HFF-Myc (cell line): ENCODE data around the gene P2RX7.

Source experiments
- DNase-seq: peaks from one replicate; pipeline ENCODE4 v3.0.0-alpha.2; 2011; ENCODE audit warnings: low read depth; ENCODE audit errors: extremely low read depth
- H3K4me3 ChIP-seq: replicated peaks from 2 replicates; pipeline ENCODE4 v1.5.1; 2011; ENCODE audit warnings: low read depth, mild to moderate bottlenecking, control low read depth, low read length
- CTCF ChIP-seq: IDR thresholded peaks from 2 replicates; pipeline ENCODE4 v1.5.1; 2012; ENCODE audit warnings: mild to moderate bottlenecking, low read depth, low read length, control low read depth; ENCODE audit errors: missing control alignments

P2RX7 gene

GRCh38 chr12:121115530-121115929, 17.1 kb upstream of the P2RX7 start:
- TF ChIP-seq CTCF = no peak
- no peak overlapping the region for H3K4me3 ChIP-seq
- no peak for DNase-seq

DNA sequence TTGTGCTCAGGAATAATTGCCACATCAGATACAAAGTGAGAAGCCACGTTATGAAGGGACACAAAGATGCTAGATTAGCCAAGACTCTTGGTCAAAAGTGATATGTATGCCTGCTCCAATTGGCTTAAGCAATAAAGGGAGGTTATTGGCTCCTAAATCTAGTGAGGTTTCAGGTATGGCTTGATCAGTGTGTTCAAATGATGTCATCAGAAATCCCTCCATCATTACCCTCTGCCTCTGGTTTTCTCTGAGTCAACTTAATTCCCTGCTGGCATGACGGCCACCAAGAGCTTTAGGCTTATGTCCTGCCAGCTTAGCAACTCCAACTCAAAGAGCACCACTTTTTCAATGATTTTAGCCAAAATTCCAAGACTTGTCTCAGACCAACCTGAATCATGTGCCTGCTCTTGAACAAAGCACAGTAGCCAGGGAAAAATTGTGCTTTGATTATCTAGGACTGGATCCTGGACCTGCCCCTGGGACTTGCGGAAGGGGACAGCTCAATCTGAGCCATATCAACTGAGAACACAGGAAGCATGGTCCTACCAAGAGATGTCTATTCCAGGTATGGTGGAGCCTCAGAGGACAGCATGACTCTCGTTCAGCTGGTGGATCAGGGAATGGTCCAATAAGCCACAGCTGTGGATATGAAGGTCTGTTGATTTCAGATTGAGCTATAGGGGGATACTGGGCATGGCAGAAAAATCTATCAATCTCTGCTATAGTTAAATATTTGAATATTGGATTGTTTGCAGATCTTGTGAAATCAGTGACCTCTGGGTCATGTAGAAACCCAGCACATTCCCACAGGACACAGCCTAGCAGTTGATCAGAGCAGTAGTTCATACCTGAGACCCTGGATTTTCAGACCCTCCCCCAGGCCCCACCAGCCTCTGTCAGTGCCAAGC, 16.1 kb upstream of the P2RX7 start:
- DNase-seq = no peak
- TF ChIP-seq CTCF = no peak
- no peak overlapping the region for H3K4me3 ChIP-seq

DNA sequence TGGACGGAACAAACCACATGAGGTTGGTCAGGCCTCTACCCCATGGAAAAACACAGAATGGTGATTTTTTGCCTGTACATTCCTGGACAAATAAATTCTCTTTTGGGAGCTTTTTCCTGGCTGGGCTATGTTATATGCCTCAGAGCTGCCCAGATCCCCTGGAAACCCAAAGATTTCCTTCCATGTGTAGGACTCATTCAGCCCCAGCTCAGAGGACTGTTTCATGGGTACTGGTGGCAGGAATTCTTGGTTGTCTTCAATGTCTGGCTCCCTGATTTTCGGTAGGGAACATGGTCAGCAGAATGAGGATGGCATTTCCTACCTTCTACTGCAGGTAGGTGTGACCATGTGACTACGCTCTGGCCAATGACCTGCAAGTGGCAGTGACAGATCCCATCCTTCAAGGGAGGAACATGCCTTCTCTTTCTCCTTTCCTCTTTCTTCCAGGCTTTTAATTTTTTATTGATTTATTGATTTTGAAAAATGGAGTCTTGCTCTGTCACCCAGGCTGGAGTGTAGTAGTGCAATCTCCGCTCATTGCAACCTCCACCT, 15.4 kb upstream of the P2RX7 start:
- TF ChIP-seq CTCF = no peak
- no peak for DNase-seq
- no peak overlapping the region for H3K4me3 ChIP-seq

DNA sequence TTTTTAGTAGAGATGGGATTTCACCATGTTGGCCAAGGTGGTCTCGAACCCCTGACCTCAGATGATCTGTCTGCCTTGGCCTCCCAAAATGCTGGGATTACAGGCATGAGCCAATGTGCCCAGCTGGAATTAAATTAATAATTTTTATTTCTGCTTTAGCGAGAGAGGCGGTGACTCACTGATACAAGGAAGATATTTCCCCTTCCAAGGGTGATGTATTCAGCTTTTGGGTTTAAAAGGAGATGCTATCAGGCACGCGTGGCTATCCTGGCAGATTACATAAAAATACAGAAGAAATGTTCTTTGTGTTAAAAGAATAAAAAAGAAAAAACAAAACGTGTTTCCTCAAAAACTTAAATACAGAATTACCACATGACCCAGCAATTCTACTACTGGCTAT, 12.4 kb upstream of the P2RX7 start:
- no peak for TF ChIP-seq CTCF
- H3K4me3 ChIP-seq = no peak overlapping the region
- DNase-seq = no peak

DNA sequence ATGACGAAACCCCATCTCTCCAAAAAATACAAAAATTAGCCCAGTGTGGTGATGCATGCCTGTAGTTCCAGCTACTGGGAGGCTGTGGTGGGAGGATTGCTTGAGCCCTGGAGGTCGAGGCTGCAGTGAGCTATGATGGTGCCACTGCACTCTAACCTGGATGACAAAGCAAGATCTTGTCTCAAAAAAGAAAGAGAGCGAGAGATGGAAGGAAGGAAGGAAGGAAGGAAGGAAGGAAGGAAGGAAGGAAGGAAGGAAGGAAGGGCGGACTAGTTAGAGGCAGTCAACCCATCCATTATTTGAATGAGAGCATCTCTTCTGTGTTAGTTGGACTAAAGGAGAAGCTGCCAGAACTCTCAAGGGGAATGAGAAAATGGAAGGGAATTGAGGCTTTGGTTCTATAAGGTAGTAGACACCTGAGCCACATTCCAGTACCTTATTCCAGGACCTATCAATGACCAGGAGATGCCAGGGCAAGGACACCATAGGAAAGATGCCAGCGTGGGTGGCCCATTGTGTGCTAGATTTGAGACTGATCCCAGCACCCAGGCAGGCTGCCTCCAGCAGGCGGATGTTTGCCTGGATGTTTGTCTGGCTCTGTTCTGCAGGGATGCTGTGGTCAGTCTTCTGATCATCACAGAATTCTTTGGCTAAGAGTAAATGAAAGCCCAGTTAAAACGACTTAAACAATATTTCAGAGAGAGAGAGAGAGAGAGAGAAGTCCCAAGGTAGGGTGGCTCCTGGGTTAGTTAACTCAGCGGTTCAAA, 11.5 kb upstream of the P2RX7 start:
- no peak overlapping the region for H3K4me3 ChIP-seq
- no peak for DNase-seq

GRCh38 chr12:121121805-121122204, 10.9 kb upstream of the P2RX7 start:
- TF ChIP-seq CTCF = no peak
- H3K4me3 ChIP-seq = no peak overlapping the region
- DNase-seq = no peak

More for the DNA sequence above, 11.5 kb upstream of the P2RX7 start:
- TF ChIP-seq CTCF = no peak
